HepG2 (cell line): ENCODE results near the gene CAMK1G. TPM values are rescaled to one million over a fixed set of nuclear protein-coding genes. Genes with fewer than 3 reads are reported as not detected.

Experiments
- ATAC-seq: fragments of 200-7000 bp; cut with Tn5 transposase; 3 replicates; pipeline ENCODE4 v1.9.1; 2020; ENCODE audit warnings: mild to moderate bottlenecking, moderate library complexity
- BruUV-seq: library from RNA; stranded (reverse); fragments of 400-500 nt; replicated peaks from 2 replicates; lab custom pipeline; 2021; lab: Mats Ljungman, UMichigan
- CTCF ChIA-PET: fragments of 300-600 bp; formaldehyde crosslinking; extraction: SDS; loops from one replicate; lab custom pipeline; 2021; ENCODE audit warnings: low total read pairs, inconsistent platforms, low intra/inter-chr PET ratio; lab: Yijun Ruan, JAX
- POLR2A ChIA-PET: fragments of 350-600 bp; sonication (Branson Sonifier 250); formaldehyde crosslinking; loops from one replicate; lab custom pipeline; 2020; ENCODE audit warnings: antibody characterized with exemption, inconsistent platforms; lab: Yijun Ruan, JAX
- DNase-seq: peaks from one replicate; pipeline ENCODE4 v3.0.0-alpha.2; 2015; ENCODE audit warnings: low spot score
- FAIRE-seq: peaks from 3 replicates; lab custom pipeline; 2011; peaks lifted over from hg19 to GRCh38; lab: Jason Lieb, UNC
- H2AFZ ChIP-seq: one replicate; pipeline ENCODE4 v1.6.1; 2011; ENCODE audit warnings: low read length, inconsistent platforms
- H3K27ac ChIP-seq: fragments of 300-600 bp; 3 replicates; pipeline ENCODE4 v1.8.0; 2011; ENCODE audit warnings: mixed run types, mild to moderate bottlenecking, mixed read lengths, low read length, inconsistent platforms; ENCODE audit not compliant: insufficient read depth; ENCODE audit errors: extremely low read length
- H3K27me3 ChIP-seq, 2 experiments: fragments of 200-600 bp in 1 of 2; 2 replicates in 1 of 2; 3 replicates in 1 of 2; pipeline versions ENCODE4 v1.6.0 to v1.8.0; 2011; ENCODE audit warnings: low read length in 2 of 2, mild to moderate bottlenecking in 2 of 2, moderate library complexity in 2 of 2, inconsistent platforms in 1 of 2; ENCODE audit not compliant: insufficient read depth in 2 of 2, control insufficient read depth in 1 of 2
- H3K36me3 ChIP-seq, 2 experiments: fragments of 200-600 bp in 1 of 2; replicated peaks in 1 of 2; 2 replicates in 1 of 2; 3 replicates in 1 of 2; pipeline versions ENCODE4 v1.5.1 to v1.8.0; 2011; ENCODE audit warnings: low read length in 2 of 2, inconsistent platforms in 1 of 2; ENCODE audit not compliant: insufficient read depth in 2 of 2, control insufficient read depth in 1 of 2
- H3K4me1 ChIP-seq: 2 replicates; pipeline ENCODE4 v1.5.1; 2012; ENCODE audit warnings: low read length, inconsistent platforms; ENCODE audit not compliant: insufficient read depth
- H3K4me2 ChIP-seq: 2 replicates; pipeline ENCODE4 v1.6.0; 2011; ENCODE audit warnings: low read depth, low read length, inconsistent platforms
- H3K4me3 ChIP-seq, 3 experiments: fragments of 200-600 bp in 1 of 3; sonication (generic), shearing (Covaris generic) in 1 of 3; replicated peaks in 1 of 3; 2 replicates each; pipeline ENCODE4 v1.5.1; 2011 to 2016; ENCODE audit warnings: low read length in 3 of 3, inconsistent platforms in 2 of 3, low read depth in 2 of 3, mild to moderate bottlenecking in 2 of 3, control low read depth in 1 of 3, mixed read lengths in 1 of 3; ENCODE audit not compliant: insufficient read depth in 1 of 3
- H3K79me2 ChIP-seq: one replicate; pipeline ENCODE4 v1.6.1; 2011; ENCODE audit warnings: low read length, inconsistent platforms; ENCODE audit not compliant: insufficient read depth
- H3K9ac ChIP-seq: 2 replicates; pipeline ENCODE4 v1.6.0; 2011; ENCODE audit warnings: mild to moderate bottlenecking, low read depth, low read length, inconsistent platforms; ENCODE audit not compliant: insufficient read depth
- H3K9me3 ChIP-seq: 2 replicates; pipeline ENCODE4 v1.5.1; 2012; ENCODE audit warnings: mild to moderate bottlenecking, low read length
- H4K20me1 ChIP-seq: 2 replicates; pipeline ENCODE4 v1.6.0; 2011; ENCODE audit warnings: inconsistent platforms, mild to moderate bottlenecking, low read length, moderate library complexity; ENCODE audit not compliant: insufficient read depth
- DMTF1 ChIP-seq: sonication (generic); formaldehyde crosslinking; IDR thresholded peaks from 2 replicates; pipeline ENCODE4 v1.4.0; 2020; ENCODE audit warnings: mild to moderate bottlenecking, missing genetic modification reagents
- HNRNPH1 ChIP-seq: fragments of 200-400 bp; formaldehyde crosslinking; optimal IDR thresholded peaks from 2 replicates; pipeline ENCODE3; 2017; ENCODE audit warnings: mild to moderate bottlenecking, low read depth, low read length
- NCOR1 ChIP-seq: fragments of 200-600 bp; sonication (generic); IDR thresholded peaks from 2 replicates; pipeline ENCODE4 v1.7.0; 2017; ENCODE audit warnings: antibody characterized with exemption, low read length, borderline replicate concordance
- NFRKB ChIP-seq: fragments of 450-650 bp; IDR thresholded peaks from 2 replicates; pipeline ENCODE4 v1.6.1; 2017
- RBM22 ChIP-seq: fragments of 200-400 bp; formaldehyde crosslinking; optimal IDR thresholded peaks from 2 replicates; pipeline ENCODE3; 2017; ENCODE audit warnings: mild to moderate bottlenecking, low read length, moderate library complexity
- SRF ChIP-seq: IDR thresholded peaks from 2 replicates; pipeline ENCODE4 v1.6.1; 2011; ENCODE audit warnings: mild to moderate bottlenecking, low read depth, low read length, moderate library complexity
- STAG1 ChIP-seq: sonication (generic); formaldehyde crosslinking; IDR thresholded peaks from 2 replicates; pipeline ENCODE4 v1.4.0; 2020; ENCODE audit warnings: missing genetic modification reagents
- TAF1 ChIP-seq: sonication (generic); formaldehyde crosslinking; IDR thresholded peaks from 2 replicates; pipeline ENCODE4 v1.4.0; 2020; ENCODE audit warnings: missing genetic modification reagents
- TEAD2 ChIP-seq: sonication (generic); formaldehyde crosslinking; IDR thresholded peaks from 2 replicates; pipeline ENCODE4 v1.9.0; 2021; ENCODE audit warnings: missing genetic modification reagents
- ZBTB14 ChIP-seq: sonication (generic); formaldehyde crosslinking; IDR thresholded peaks from 2 replicates; pipeline ENCODE4 v1.4.0; 2020; ENCODE audit warnings: missing genetic modification reagents
- ZC3H13 ChIP-seq: sonication (generic); formaldehyde crosslinking; IDR thresholded peaks from 2 replicates; pipeline ENCODE4 v1.8.1; 2023; ENCODE audit warnings: mild to moderate bottlenecking, missing genetic modification reagents, moderate library complexity
- ZFP41 ChIP-seq: sonication (generic); formaldehyde crosslinking; IDR thresholded peaks from 2 replicates; pipeline ENCODE4 v1.4.0; 2020; ENCODE audit warnings: mild to moderate bottlenecking, missing genetic modification reagents, borderline replicate concordance
- ZMYM4 ChIP-seq: sonication (generic); formaldehyde crosslinking; IDR thresholded peaks from 2 replicates; pipeline ENCODE4 v1.8.1; 2023; ENCODE audit warnings: mild to moderate bottlenecking, missing genetic modification reagents
- ZNF367 ChIP-seq: sonication (generic); formaldehyde crosslinking; IDR thresholded peaks from 2 replicates; pipeline ENCODE4 v1.4.0; 2020; ENCODE audit warnings: missing genetic modification reagents, borderline replicate concordance
- ZNF614 ChIP-seq: IDR thresholded peaks from 2 replicates; pipeline ENCODE4 v1.6.1; 2018; ENCODE audit warnings: missing biosample characterization, missing genetic modification reagents, inconsistent platforms, borderline replicate concordance
- ZSCAN21 ChIP-seq: sonication (generic); formaldehyde crosslinking; IDR thresholded peaks from 2 replicates; pipeline ENCODE4 v1.8.0; 2022; ENCODE audit warnings: mild to moderate bottlenecking, missing genetic modification reagents, moderate library complexity, borderline replicate concordance
- WGBS: methylation state at CpG from one replicate; pipeline ENCODE4 v1.1.6; 2017; ENCODE audit warnings: low lambda C conversion rate; 5-methylcytosine and 5-hydroxymethylcytosine counted together
- in situ Hi-C: cut with HindIII; loops from 2 replicates; pipeline ENCODE4 v1.10.0; 2017; ENCODE audit warnings: low pct_unique_long_range_greater_than_20kb; ENCODE audit not compliant: extremely low pct_ligation_motif_present
- intact Hi-C: fragments of 100-400 bp; cut with micrococcal nuclease; formaldehyde crosslinking; loops from one replicate; pipeline ENCODE4 v1.10.0; 2022; ENCODE audit not compliant: unreplicated experiment
- polyA plus RNA-seq, 8 experiments: library from polyadenylated mRNA; depleted of rRNA in 3 of 8; stranded (reverse) in 7 of 8; unstranded in 1 of 8; fragments of >200 nt; fragmentation: Illumina TruSeq in 4 of 8; extraction: Trizol in 4 of 8; gene quantifications; 2 replicates each; pipeline versions ENCODE4 v1.2.1 to v1.2.3, GENCODE V29; 2011 to 2016; ENCODE audit warnings: low read depth in 4 of 8, missing spikeins in 1 of 8, mixed read lengths in 1 of 8; ENCODE audit not compliant: insufficient read depth in 1 of 8
- total RNA-seq, 5 experiments: library from RNA; depleted of rRNA; stranded (reverse); fragments of >200 nt; fragmentation: Illumina TruSeq; extraction: Trizol; gene quantifications; 2 replicates each; pipeline ENCODE4 v1.2.3, GENCODE V29; 2016; ENCODE audit warnings: low read depth in 1 of 5
- TF ChIP-seq, protein P1 (sequence below): IDR thresholded peaks from 2 replicates; pipeline ENCODE4 v1.6.1; 2016; ENCODE audit warnings: missing compliant biosample characterization, missing genetic modification reagents, borderline replicate concordance

CAMK1G gene
- total and polyA plus RNA-seq, 2 of the 13 experiments (the other 11 are each of a cell fraction or from before 2014, with no cell fraction given) = not detected

GRCh38 chr1:209659909-209660308 is 76.4 kb downstream of the CAMK1G start (continued):
- TF ChIP-seq, protein P1, sequence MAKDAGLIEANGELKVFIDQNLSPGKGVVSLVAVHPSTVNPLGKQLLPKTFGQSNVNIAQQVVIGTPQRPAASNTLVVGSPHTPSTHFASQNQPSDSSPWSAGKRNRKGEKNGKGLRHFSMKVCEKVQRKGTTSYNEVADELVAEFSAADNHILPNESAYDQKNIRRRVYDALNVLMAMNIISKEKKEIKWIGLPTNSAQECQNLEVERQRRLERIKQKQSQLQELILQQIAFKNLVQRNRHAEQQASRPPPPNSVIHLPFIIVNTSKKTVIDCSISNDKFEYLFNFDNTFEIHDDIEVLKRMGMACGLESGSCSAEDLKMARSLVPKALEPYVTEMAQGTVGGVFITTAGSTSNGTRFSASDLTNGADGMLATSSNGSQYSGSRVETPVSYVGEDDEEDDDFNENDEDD = no peak
- TF ChIP-seq, all 625 proteins: peak for 0

DNA sequence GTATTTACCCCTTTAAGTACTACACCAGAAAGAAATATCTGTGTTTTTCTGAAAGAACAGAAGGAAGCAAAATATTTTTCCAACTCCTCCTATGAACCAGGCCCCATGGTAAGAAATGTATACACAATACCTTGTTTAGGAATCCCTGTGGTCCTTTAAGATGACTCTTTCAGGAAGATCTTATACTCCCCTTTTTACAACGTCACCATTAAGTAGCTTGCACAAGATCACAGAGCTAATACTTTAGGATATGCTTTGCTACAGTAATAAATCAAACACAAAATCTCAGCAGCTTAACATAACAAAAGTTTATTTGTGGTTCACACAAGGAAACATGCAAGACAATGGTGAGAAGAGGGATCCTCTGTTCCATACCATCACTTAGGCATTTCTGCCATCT is 77.6 kb downstream of the CAMK1G start:
- Histone ChIP-seq H3K9ac (no peak overlapping the region), H4K20me1 (no peaks in the 10 kb centered on the region), H3K9me3 (no peaks in the 10 kb centered on the region), H3K27ac (no peak overlapping the region), H2AFZ (no peak overlapping the region), H3K27me3 (0 out of 5 replicates have a peak, but pooled peaks cover 0 to 3% of the 10 kb centered on the region in 2 experiments), H3K79me2 (no peaks in the 10 kb centered on the region), H3K4me2 (no peak overlapping the region), H3K4me1 (peaks cover 23% of the 10 kb centered on the region), H3K36me3 (no peaks in the 10 kb centered on the region), H3K4me3 (no peak overlapping the region)
- in situ Hi-C loops (no loop called here), intact Hi-C loops (no loop called here)
- 48% methylated on average over 1 of the region's 1 CpG for WGBS
- no peak for DNase-seq
- CTCF ChIA-PET = no interaction called here
- no TSS peak for BruUV-seq
- FAIRE-seq = no peak
- POLR2A ChIA-PET = no interaction called here
- ATAC-seq = no peak
- TF ChIP-seq HNRNPH1 = no peak
- no peak for TF ChIP-seq NFRKB
- TF ChIP-seq ZBTB14 (CRISPR knock-in tag) = no peak
- TF ChIP-seq ZC3H13 (CRISPR knock-in tag) = no peak
- no peak for TF ChIP-seq SRF
- TF ChIP-seq DMTF1 (CRISPR knock-in tag) = no peak
- TF ChIP-seq STAG1 (CRISPR knock-in tag) = no peak
- no peak for TF ChIP-seq TEAD2 (CRISPR knock-in tag)
- TF ChIP-seq ZSCAN21 (CRISPR knock-in tag) = no peak
- TF ChIP-seq NCOR1 = no peak
- no peak for TF ChIP-seq TAF1 (CRISPR knock-in tag)
- no peak for TF ChIP-seq ZNF614 (CRISPR knock-in tag)
- TF ChIP-seq ZMYM4 = no peak
- TF ChIP-seq ZNF367 (CRISPR knock-in tag) = no peak
- TF ChIP-seq ZFP41 (CRISPR knock-in tag) = no peak
- TF ChIP-seq RBM22 = no peak
